NCI-H128 (cell line): ENCODE data around the gene TAGAP.
A peak's percentile ranks its signal among the peaks of the same experiment; 100 is the strongest.
"Not testable (repeated sequence)": the region's sequence is repeated elsewhere in the genome, so short reads cannot be mapped to it uniquely, and the experiment has no call there.

Experiments
- DNase-seq: peaks from one replicate; lab custom pipeline; 2025; ENCODE audit not compliant: unreplicated experiment; lab: John Stamatoyannopoulos, UW

TAGAP gene

DNA sequence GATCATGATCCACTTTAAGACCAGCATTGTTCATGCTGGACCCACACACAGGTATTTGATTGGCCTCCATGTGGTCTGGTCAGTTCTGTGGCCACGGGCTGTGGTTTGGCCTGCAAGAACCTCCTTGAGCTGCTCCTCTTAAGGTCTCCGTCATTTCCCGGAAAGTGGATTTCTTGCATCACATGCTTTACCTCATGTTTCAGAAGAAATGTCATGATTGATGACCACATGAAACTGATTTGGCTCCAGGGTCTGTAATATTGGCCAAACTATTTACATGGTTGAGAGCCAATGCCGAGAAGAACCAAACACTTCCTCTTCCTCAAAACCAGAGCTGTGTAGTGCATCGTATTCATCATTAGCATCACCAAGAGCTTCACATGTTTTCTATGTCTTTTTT, 31.6 kb downstream of the TAGAP start:
- no peak for DNase-seq

DNA sequence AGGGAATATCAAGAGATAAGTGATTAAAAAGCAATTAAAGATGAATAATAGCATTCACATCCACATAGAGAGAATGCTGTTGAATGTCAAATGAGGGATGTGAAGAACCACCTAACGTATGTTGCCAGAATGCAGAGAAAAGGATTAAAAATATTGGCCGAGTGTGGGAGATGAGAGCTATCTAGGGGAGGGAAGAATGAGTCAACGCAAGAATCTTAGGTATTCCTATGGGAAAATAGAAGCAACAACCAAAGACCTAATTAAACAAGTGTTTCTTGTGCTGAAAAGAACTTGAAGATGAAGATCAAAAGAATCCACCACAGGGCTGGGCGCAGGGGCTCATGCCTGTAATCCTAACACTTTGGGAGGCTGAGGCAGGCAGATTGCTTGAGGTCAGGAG, 32.6 kb downstream of the TAGAP start:
- no peak for DNase-seq

DNA sequence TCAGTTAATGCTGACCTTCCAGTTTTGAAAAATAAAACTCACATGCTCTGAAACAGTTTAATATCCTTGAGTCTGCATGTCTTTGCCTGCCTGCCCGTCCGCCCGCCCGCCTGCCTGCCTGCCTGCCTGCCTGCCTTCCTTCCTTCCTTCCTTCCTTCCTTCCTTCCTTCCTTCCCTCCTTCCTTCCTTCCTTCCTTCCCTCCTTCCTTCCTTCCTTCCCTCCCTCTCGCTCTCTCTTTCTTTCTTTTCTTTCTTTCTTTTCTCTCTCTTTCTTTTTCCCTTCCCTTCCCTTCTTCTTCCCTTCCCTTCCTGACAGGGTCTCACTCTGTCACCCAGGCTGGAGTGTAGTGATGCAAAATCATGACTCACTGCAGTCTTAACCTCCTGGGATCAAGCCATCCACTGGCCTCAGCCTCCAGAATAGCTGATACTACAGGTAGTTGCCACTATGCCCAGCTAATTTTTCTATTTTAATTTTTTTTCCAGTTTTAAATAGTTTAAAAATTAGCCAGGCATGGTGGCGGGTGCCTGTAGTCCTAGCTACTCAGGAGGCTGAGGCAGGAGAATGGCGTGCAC, 34.7 kb downstream of the TAGAP start:
- not testable (repeated sequence) for DNase-seq

DNA sequence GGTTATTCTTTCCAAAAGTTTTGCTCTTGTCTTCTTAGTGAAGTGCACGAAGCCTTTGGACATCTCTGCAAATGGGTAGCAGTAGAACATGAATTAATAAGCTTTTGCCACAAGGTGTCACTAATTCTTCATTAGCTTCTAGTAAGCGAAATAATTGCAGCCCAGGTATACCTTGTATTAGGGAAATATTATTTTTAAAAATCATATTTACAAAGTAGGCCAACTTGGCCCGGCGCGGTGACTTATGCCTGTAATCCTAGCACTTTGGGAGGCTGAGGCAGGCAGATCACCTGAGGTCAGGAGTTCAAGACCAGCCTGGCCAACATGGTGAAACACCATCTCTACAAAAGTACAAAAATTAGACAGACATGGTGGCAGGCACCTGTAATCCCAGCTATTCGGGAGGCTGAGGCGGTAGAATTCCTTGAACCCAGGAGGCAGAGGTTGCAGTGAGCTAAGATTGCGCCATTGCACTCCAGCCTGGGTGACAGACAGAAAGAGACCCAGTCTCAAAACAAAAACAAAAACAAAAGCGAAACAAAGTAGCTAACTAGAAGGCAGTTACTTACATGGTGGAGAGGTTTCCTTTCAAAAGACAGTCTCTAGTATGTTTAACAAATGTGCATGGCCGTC, 36.0 kb downstream of the TAGAP start:
- no peak for DNase-seq

DNA sequence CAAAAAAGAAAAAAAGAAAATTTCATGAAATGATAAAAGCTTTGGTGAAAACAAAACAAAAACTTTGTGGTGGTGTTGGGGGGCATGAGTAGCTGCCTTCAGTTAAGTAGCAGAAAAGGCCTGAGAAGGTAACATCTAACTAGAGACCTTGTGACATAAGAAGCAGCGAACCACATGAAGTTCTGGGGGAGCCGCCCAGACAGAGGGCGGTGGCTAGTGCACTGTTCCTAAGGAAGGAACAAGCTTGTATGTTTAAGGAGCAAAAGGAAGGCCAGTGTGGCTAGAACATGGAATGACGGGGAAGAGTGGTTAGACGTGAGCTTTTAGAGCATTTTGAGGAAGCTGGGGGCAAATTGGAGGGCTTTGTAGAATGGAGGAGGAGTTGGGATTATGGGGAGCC, 37.3 kb downstream of the TAGAP start:
- DNase-seq, result no peak

DNA sequence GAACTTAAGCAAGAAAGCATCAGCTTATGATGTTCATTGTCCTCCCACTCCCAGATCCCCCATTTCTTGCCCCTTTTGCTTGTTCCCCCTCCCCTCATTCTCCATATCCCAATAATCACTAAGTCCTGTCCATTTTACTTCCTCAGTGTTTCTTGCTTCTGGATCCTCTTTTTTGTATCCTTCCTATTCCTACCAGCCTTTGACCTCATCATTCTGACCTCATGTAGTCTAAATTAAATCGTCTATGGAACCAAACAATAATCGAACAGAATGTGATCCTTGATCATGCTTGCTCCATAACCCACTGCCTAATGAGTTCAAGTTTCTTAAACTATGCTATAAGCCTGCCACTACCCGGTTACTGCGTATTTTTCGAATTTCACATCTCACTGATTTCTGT, 39.4 kb downstream of the TAGAP start:
- DNase-seq, result no peak

DNA sequence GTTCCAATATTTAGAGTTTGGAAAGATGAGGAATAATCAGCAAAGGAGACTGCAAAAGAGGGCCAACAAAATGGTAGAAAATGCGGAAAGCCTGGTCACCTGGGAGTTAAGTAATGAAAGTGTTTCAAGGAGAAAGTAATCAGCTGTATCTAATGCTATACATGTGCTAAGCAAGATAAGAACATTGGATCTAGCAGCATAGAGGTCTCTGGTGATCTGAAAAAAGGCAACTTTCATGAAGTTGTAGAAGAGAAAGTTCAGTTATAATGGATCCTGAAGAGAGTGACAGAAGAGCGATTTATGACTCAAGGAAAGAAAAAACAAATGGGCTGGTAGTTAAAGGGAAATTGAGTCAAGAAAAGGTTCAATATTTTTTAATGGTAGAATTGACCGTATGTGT, 40.2 kb downstream of the TAGAP start:
- no peak for DNase-seq

DNA sequence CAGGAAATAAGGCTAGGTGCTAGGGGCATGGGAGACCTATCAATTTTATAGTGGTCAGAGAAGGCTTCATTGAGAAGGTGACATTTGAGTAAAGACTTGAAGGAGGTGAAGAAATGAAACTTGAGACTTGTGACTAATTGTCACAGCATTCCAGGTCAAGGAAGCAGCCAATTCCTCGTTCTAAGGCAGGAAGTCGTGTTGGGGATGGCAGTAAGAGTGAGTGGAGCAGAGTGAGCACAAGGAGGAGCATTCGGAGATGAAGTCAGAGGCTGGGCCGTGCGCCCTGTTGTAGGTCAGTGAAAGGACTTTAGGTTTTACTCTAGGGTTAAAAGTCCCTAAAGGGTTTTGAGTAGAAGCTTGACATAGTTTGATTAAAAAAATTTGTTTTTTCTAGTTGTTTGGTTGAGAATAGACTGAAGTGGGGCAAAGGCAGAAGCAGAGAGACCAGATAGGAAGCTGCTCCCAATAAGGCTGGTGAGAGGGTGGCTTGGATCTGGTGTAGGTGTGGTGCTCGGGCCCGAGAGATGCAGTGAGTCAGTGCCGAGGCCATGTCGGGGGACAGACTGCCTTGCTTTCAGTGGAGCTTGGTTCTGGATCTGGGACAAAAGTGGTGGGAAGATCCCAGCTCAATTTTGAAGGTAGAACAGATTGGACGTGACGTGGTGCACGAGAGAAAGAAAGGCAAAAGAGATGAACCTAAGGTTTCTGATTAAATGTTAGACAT, 42.2 kb downstream of the TAGAP start:
- no peak for DNase-seq

DNA sequence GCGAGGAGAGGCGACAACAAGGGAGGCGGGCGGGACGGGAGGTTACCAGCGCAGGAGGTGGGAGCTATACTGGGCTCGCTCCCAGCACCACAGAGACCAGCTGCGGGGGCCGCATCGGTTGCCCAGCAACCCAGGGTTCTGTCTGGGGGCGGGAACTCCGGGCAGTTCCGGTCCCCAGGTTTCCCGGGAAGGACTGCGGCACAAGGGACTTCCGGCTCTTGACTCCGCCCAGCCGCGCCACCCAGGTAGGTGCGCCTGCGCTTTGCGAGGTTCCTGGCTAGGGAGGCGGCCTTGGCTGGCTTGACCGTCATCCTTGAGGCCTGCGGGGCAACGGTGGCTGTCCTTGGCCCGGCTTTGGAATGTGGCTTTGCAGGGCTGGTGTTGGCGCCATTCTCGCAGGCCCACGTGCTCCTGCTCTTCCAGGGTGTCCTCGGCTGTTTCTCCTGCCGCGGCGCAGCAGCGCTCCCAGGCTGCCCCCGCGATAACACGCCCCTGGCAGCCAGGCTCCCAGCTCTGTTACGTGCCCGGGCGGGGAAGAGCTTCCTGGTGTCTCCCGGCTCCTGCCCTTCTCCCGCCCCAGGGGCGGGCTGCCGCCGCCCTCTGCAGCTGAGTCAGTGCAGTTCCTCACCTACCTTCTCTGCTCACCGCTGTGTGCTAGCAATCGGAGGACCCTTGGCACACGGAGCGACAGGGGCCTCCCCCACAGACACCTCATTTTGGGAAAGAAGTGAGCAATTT, 45.0 kb downstream of the TAGAP start, which contains the start of gene RSPH3:
Gene RSPH3, minus strand, starts transcription at position 537 of the 738 bp plus-strand sequence. CDS start 652 bp downstream, outside the sequence.
- DNase-seq, result peak; percentile 94

DNA sequence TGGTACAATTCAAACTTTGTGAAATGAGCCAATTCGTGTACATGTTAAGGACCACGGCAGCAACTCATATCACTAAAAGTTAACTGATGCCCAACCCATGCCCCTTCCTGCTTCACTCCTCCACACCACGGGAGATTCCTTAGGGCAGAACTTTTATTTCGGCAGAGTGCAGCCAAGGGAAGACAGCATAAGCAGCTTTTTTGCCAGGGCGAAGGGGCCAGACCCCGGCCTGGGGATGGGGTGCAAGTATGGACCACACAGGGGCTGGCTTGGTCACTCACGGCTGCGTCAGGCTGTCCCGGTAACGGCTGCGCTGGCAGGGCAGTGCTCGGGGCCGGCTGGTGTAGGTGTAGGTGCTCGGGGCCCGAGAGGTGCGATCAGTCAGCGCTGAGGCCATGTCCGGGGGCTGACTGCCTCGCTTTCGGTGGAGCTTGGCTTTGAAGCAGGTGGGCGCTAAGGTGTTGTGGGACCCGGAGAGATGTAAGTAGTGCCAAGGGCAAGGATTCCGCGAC, 45.6 kb downstream of the TAGAP start:
- DNase-seq, result no peak

DNA sequence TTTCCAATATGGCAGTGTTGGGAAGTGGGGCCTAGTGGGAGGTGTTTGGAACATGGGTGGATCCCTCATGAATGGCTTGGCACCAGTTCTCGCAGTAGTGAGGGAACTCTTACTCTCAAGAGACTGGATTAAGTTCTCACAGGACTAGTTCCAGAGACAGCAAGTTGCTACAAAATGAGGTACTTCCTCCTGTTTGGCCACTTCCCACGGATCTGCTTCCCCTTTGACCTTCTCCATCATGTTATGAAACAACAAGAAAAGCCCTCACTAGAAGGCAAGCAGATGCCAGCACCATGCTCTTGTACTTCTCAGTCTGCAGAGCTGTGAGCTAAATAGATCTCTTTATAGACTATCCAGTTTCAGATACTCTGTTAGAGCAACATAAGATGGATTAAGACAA, 47.9 kb downstream of the TAGAP start:
- no peak for DNase-seq

DNA sequence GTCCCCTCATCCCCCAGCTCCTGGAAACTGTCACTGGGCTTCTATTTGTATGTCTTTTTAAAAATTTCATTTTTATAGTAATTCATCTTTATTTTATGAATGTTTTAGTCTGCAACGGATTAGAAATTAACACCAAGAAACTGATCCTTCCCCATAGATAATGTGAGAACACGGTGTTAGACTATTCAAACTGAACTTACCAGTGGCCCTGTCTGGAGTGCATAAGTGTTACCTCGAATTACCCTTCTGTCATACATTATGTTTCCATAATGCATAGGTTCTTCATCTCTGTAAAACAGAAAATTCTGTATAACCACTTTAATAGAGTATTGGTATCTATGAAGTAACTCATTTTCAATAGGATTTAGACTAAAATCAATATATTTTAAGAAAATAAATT, 51.2 kb downstream of the TAGAP start:
- DNase-seq, result no peak

DNA sequence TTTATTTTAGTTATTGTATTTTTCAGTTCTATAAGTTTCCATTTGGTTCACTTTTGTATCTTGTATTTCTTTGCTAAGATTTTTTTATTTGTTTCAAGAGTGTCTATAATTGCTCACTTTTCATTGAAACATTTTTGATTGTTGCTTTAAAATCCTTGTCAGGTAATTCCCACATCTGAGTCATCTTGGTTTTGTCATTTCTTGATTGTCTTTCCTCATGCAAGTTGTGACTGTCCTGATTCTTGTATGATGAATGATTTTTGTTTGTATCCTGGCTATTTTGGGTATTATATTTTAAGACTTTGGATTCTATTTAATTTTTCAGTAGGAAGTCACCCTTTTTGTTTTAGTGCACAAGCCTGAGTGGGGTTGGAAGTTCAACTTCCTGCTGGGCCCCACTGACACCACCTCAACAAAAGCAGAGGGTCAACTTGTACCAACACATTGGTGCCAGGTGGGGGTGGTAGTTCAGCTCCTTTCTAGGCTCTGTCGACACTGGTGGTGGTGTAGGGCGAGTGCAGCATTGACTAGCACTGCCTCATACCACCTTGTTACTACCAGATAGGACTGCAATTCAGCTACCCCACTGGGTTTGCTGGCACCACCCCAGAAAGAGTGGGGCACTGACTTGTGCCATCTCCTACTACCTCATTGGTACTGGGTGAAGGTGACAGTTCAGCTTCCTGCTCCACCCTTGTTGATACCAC, 53.6 kb downstream of the TAGAP start:
- DNase-seq, result no peak

DNA sequence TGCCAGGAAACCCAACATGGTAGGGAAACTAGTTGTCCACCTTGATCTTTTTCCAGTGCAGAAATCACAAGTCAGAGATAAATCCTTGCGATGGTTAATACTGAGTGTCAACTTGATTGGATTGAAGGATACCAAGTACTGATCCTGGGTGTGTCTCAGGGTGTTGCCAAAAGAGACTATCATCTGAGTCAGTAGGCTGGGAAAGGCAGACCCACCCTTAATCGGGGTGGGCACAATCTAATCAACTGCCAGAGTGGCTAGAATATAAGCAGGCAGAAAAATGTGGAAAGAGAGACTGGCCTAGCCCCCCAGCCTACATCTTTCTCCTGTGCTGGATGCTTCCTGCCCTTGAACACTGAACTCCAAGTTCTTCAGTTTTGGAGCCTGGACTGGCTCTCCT, 55.1 kb downstream of the TAGAP start:
- DNase-seq, result not testable (repeated sequence)

DNA sequence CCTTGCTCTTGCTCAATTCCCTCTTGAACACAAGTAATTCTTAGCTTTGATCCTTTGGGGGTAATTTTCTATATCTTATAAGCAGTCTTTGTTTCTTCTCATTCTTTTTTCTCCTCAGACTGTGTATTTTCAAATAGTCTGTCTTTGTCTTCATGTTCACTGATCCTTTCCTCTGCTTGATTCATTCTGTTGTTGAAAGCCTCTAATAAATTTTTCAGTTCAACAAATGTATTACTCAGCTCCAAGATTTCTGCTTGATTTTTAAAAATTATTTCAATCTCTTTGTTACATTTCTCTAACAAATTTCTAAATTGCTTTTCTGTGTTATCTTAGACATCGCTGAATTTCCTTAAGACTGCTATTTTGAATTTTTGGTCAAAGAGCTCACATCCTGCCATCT, 56.3 kb downstream of the TAGAP start:
- no peak for DNase-seq

DNA sequence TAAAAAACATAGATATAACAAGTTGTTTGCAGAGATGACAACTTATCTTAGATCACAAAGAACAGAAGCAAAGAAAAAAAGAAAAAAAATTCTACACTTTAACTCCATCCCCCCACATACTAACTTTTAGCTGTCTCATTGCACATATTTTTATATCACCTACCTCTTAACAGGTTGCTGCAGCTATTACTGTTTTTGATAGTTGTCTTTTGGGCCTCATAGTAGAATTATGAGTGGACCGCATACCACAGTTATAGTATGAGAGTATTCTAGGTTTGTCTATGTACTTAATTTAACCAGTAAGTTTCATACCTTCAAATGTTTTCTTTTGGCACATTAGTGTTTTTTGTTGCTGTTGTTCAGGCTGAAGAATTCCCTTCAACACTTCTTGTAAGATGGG, 57.1 kb downstream of the TAGAP start:
- DNase-seq, result no peak
